HG03439 (cell line): ENCODE data around the gene UCKL1.

ENCODE experiments used
- ATAC-seq: cut with Tn5 transposase; IDR thresholded peaks from one replicate; pipeline ENCODE4 v1.9.1; 2021; ENCODE audit warnings: mild to moderate bottlenecking, moderate library complexity; ENCODE audit not compliant: unreplicated experiment

Gene UCKL1

GRCh38 chr20:63894358-63895201, 61.6 kb downstream of the UCKL1 start, which contains the start of gene DNAJC5:
Gene DNAJC5 (plus strand): TSS chr20:63895126. CDS start chr20:63928346, 33,220 bp downstream.
- peak; percentile 74 for ATAC-seq

GRCh38 chr20:63893999-63894357, 62.2 kb downstream of the UCKL1 start:
- ATAC-seq, result no peak

- ATAC-seq, result no peak
Observed at GRCh38 chr20:63892402-63892801, 63.8 kb downstream of the UCKL1 start.

GRCh38 chr20:63891061-63892002, 64.9 kb downstream of the UCKL1 start:
- ATAC-seq, result no peak

- ATAC-seq, result no peak
Observed at GRCh38 chr20:63890616-63891015, 65.6 kb downstream of the UCKL1 start.

GRCh38 chr20:63890201-63890576, 66.0 kb downstream of the UCKL1 start:
- no peak for ATAC-seq
